CD1c-positive myeloid dendritic cell (primary cell): ENCODE measurements around the gene BCAS3.

Experiments used
- DNase-seq: peaks from one replicate; pipeline ENCODE4 v3.0.0-alpha.2; 2016; ENCODE audit errors: extremely low spot score

The BCAS3 gene

DNA sequence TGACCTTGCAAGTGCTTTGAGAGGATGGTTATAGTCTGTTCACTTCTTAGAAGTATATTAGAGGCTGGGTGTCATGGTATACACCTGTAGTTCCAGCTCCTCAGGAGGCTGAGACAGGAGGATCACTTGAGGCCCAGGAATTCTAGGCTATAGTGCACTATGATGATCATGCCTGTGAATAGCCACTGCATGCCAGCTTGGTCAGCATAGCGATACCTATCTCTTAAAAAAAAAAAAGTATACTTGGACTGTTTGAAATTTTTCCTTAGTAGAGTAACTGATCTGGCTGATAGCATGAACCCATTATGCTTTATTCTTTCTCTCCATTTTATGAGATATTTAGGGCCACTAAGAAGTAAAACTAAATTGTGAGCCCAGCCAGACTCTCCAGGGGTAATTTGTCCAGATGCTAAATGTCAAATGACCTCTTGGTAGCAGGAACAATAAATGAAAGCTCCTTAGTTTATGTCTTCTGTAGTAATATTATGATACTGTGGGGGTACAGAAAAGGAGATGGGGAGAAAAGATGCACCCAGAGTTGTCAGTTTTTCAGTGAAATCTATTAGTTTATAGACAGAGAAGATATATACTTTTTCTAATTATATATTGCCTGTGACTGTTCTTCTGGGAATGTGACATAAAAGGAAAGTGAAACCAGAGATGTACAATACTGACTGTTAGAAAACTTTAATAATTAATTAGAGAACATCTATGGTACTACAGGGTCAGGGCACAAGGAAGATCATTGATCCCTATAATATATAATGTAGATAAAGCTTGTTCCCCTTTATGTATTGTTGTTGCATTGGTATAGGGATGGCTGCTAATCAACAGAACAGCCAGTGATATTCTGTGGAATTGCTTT lies 386.7 kb downstream of the BCAS3 start:
- DNase-seq, result no peak

- no peak for DNase-seq
Measured at GRCh38 chr17:61065263-61065773, 387.7 kb downstream of the BCAS3 start.

GRCh38 chr17:61066062-61066461 lies 388.4 kb downstream of the BCAS3 start:
- no peak for DNase-seq

DNA sequence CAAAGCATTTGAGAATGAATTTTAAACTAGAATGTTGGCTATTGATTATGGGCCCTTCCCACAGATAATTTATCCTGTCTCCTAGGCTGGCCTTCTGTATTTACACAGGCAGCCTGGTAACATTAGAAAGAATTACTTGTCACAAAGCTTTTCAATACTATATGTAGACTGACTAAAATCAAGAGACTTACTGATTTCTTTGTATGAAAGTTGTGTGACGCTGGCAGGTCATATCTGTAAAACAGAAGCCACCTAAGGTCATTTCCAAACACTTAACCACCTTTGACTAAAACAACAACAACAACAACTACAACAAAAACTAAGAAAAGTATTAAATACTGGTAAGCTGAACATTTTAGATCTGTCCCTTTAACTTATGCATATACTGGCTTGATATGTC lies 393.0 kb downstream of the BCAS3 start:
- DNase-seq, result no peak

DNA sequence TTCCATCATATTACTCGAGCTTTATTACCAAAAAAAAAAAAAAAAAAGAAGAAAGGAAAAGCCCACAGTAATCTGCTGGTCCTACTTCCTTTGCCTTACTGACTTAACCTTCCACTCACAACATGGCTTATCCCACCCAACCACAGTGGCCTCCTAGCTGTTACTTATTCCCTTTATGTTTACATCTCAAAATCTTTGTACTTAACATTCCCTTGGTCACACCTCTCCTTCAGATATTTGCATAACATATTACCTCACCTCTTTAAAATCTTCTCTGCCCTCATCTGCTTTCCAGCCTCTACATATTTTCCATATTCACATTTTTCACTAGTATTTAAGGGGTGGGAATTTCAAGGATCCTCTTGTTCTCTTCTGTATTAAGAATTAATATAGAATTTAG lies 395.0 kb downstream of the BCAS3 start:
- DNase-seq, result no peak

- DNase-seq, result no peak
Measured at GRCh38 chr17:61073131-61073530, 395.5 kb downstream of the BCAS3 start.

DNA sequence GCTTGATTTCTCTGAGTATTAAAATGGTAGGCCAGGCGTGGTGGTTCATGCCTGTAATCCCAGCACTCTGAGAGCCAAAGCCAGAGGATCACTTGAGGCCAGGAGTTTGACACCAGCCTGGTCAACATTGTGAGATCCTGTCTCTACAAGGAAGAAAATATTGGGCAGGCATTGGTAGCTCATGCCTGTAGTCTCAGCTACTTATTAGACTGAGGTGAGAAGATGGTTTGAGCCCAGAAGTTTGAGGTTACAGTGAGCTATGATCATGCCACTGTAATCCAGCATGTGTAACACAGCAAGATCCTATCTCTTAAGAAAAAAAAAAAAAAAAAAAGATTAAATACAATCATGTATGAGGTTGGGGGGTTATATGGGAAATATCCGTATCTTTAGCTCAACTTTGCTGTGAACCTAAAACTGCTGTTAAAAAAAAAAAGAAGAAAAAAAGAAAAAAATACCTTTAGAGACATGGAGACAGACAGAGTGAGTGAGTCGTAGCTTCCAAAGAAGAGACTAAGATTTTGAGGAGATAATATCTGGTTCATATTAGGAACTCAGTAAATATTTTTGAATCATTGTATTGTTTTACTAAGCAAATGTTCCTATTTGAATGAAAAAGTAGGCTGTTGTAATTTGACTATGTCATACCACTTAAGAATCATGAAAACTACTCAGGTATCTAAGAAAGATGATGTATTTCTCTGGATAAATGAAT lies 396.3 kb downstream of the BCAS3 start:
- no peak for DNase-seq

DNA sequence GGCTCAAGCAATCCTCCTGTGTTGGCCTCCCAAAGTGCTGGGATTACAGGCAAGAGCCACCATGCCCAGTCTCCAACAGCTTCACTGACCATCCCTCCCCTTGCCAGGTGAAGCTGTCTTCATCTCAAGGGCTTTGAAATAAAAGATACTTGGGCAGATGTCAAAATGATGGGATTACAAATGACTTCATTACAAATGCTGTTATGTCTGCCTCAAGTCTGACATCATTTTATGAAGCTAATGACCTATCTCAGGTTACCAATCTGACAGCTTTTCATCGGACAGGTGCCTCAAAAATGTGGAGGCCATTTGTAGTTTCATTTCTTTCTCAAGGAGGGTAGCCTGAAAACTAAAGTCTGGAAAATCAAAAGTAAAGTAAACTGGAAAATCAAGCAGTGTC lies 398.3 kb downstream of the BCAS3 start:
- DNase-seq, result no peak

DNA sequence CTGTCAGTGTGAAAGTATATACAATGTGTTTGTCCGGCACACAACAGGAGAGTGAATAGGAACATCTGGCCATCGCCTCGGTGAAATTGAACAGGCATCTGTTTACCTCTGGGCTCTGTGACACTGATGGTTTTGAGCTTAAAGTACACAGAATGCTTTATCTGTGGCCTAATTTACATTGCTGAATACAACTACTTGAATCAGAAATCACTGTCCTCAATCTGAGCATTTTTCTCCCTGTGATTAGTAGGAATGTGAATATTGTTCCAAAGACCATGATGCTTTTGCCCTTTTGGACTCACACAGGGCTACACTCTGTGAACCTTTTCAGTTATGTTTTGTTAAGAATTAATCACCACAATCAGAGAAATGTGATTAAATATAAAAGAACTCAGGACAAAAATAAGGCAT lies 399.0 kb downstream of the BCAS3 start:
- no peak for DNase-seq

- no peak for DNase-seq
Measured at GRCh38 chr17:61081959-61082358, 404.3 kb downstream of the BCAS3 start.

- no peak for DNase-seq
Measured at GRCh38 chr17:61084260-61084659, 406.6 kb downstream of the BCAS3 start.

DNA sequence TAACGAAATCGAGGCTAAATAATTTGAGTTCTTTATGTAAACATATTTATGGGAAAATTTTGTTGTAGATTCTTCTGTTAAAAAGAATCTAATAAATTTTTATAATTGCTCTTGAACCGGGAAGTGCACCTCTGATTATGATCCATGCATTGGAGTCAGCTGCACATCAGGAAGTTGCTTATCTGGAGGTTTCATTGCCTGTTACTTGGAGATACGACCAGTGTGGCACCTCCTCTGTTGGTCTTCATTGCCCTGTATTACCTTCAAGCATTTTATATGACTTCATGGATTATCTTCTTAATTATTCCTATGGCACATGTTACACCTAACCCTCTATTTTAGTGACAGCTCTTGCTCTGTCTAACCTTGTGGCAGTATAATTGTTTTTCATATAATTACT lies 409.4 kb downstream of the BCAS3 start:
- no peak for DNase-seq

DNA sequence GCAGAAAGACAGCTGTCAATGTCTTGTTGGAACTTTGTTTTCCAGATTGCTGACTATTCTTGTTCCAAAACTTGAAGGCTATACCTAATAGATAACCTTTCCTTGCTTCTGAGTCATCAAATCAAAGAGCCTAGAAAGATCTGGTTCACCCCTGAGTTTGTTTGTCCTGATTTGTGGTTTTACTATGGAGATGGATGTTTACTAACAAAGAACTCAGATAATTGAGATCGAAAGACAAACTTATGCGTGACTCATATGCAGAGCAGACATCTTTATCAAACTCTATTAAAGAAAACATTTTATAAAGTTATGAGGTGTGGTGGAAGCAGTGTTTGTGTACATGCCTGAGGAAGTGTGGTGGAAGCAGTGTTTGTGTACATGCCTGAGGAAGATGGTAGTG lies 410.9 kb downstream of the BCAS3 start:
- no peak for DNase-seq

DNA sequence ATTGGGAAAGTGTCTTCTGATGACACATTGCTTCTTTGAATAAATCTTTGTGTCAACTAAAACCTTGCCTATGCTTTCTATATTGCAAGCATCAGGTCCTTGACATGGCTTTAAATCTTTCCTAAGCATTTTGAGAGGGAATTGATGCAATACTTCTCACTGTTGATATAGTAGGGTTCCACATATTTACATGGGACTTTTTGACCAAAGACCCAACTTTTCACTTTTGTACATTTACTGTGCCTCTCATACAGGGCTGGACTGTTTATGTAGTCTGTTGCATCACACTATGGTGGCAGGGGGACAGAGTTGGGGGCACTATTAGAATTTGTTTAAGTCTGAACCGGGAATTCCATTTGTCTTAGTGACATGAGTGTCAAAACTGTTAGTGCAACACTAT lies 413.4 kb downstream of the BCAS3 start:
- no peak for DNase-seq

DNA sequence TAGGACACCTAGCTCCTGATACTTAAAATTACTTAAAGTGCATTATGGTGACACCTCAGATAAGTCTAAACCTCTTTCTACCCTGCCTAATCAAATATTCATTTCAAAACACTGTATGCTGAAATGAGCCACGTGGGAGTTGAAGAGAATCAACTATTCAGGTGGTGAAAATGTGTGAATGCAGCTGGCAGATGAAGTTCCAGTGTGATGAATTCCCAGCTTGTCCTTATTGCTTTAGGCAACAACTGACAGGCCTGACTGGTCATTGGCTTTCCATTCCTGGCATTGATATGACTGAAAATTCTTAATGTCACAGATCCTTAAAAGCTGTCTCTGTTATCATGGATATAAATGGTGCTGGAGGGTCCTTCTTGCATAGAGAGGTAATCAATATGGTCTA lies 420.1 kb downstream of the BCAS3 start:
- DNase-seq, result no peak

- no peak for DNase-seq
Measured at GRCh38 chr17:61106354-61106753, 428.7 kb downstream of the BCAS3 start.

DNA sequence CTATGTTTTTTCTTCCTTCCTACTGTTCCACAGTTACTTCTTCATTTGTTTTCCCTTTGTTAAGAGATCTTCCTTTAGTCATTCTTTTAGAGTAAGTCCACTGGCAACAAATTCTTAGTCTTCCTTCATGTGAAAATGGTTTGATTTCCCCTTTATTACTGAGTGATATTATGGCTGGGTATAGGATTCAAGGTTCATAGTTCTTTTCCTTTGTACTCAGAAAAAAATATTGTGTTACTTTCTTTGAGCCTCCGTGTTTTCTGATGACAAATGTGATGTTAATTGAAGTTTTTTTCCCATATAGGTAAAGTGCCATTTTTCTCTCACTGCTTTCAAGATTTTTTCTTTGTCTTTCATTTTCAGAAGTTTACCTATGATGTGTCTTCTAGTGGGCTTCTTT lies 438.9 kb downstream of the BCAS3 start:
- DNase-seq, result no peak

GRCh38 chr17:61117983-61118382 lies 440.3 kb downstream of the BCAS3 start:
- DNase-seq, result no peak

DNA sequence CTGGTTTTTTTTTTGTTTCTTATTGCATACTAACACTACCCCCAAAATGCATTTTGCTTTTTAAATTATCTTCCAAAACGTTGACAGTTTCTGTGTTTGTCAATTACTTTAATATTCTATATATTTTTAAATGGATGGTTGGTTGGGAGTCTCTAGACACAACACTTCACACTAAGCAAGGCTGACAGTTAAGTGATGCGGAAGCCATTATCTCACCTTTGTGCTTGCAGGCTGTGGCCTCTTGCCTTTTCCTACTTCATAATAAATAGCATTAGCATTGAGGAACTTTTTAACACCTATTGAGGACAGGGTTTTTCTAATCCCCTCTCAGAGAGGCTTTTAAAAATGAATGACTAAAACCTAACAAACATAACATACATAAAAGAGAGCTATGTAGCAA lies 441.2 kb downstream of the BCAS3 start:
- DNase-seq, result no peak

DNA sequence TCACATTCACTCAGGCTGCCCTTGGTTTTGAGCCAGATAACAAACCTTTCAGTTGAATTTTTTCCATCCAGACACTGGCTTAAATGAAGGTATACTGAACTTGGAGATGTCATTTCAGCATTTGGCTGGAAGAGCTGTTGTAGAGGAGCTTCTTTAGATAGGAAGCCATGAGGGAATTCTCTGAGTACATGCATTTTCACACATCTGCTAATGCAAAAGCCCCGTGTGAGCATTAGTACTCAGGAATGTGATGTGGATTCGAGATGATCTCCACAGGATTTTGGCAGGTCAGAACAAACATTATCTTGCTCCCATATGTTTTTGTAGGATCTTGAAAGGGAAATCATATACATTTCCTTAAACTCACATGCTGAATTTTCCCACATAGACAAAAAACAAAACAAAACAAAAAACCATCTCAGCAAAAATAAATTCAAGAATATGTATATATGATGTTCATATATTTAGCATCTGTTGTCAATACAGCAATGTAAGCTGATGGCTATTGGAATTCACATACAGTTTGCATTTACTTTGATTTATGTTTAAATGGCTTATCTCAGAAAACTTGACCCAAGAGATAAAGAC lies 444.8 kb downstream of the BCAS3 start:
- DNase-seq, result no peak

GRCh38 chr17:61124562-61124961 lies 446.9 kb downstream of the BCAS3 start:
- DNase-seq, result no peak

- DNase-seq, result no peak
Measured at GRCh38 chr17:61126473-61127249, 449.0 kb downstream of the BCAS3 start.
